GM21528 (cell line): ENCODE results near the gene ASIC1.

ENCODE experiments used
- ATAC-seq: cut with Tn5 transposase; IDR thresholded peaks from one replicate; pipeline ENCODE4 v1.9.1; 2021; ENCODE audit warnings: mild to moderate bottlenecking, moderate library complexity; ENCODE audit not compliant: unreplicated experiment, low FRiP score

Gene ASIC1

GRCh38 chr12:50058743-50059312 is 1.4 kb downstream of the ASIC1 start:
- ATAC-seq, result no peak

- ATAC-seq, result no peak
Observed at GRCh38 chr12:50059440-50060119, 2.2 kb downstream of the ASIC1 start.

GRCh38 chr12:50060120-50060468 is 2.7 kb downstream of the ASIC1 start:
- no peak for ATAC-seq

GRCh38 chr12:50061171-50061570 is 3.8 kb downstream of the ASIC1 start:
- no peak for ATAC-seq

GRCh38 chr12:50061946-50062686 is 4.7 kb downstream of the ASIC1 start:
- ATAC-seq, result no peak

- ATAC-seq, result no peak
Observed at GRCh38 chr12:50062728-50063460, 5.5 kb downstream of the ASIC1 start.

- ATAC-seq, result no peak
Observed at GRCh38 chr12:50065726-50066310, 8.4 kb downstream of the ASIC1 start.

- ATAC-seq, result no peak
Observed at GRCh38 chr12:50066402-50066801, 9.0 kb downstream of the ASIC1 start.

GRCh38 chr12:50069069-50069468 is 11.7 kb downstream of the ASIC1 start:
- ATAC-seq, result no peak

- no peak for ATAC-seq
Observed at GRCh38 chr12:50069539-50069938, 12.1 kb downstream of the ASIC1 start.

GRCh38 chr12:50070314-50071060 is 13.1 kb downstream of the ASIC1 start:
- ATAC-seq, result no peak

GRCh38 chr12:50072198-50072907 is 15.0 kb downstream of the ASIC1 start:
- no peak for ATAC-seq

- no peak for ATAC-seq
Observed at GRCh38 chr12:50073206-50073605, 15.8 kb downstream of the ASIC1 start.

GRCh38 chr12:50073712-50074111 is 16.3 kb downstream of the ASIC1 start:
- no peak for ATAC-seq

GRCh38 chr12:50074936-50075807 is 17.8 kb downstream of the ASIC1 start:
- peak; percentile 65 for ATAC-seq

- ATAC-seq, result no peak
Observed at GRCh38 chr12:50075808-50076170, 18.4 kb downstream of the ASIC1 start.

- ATAC-seq, result no peak
Observed at GRCh38 chr12:50077099-50077498, 19.7 kb downstream of the ASIC1 start.

GRCh38 chr12:50078281-50078680 is 20.9 kb downstream of the ASIC1 start:
- no peak for ATAC-seq

GRCh38 chr12:50079771-50080170 is 22.4 kb downstream of the ASIC1 start:
- no peak for ATAC-seq
